Endothelial cell of umbilical vein (primary cell): ENCODE data around the gene DOCK7. TPM values are rescaled to one million over a fixed set of nuclear protein-coding genes. Genes with fewer than 3 reads are reported as not detected.

ENCODE experiments used
- BruUV-seq: library from RNA; stranded (reverse); fragments of 400-500 nt; replicated peaks from 2 replicates; lab custom pipeline; 2021; lab: Mats Ljungman, UMichigan
- CTCF ChIA-PET: fragments of 300-600, 350-600 bp; sonication (Branson Sonifier 250); formaldehyde crosslinking; loops from one replicate; lab custom pipeline; 2021; ENCODE audit warnings: antibody characterized with exemption, inconsistent platforms; lab: Charles Lee
- POLR2A ChIA-PET: fragments of 300-600, 350-600 bp; sonication (Branson Sonifier 250); formaldehyde crosslinking; loops from one replicate; lab custom pipeline; 2021; ENCODE audit warnings: antibody characterized with exemption, inconsistent platforms; lab: Charles Lee
- DNase-seq: peaks from one replicate; pipeline ENCODE4 v3.0.0-alpha.2; 2011; ENCODE audit warnings: low read depth, low spot score
- FAIRE-seq: peaks from 2 replicates; lab custom pipeline; 2011; peaks lifted over from hg19 to GRCh38; lab: Jason Lieb, UNC
- H2AFZ ChIP-seq: 2 replicates; pipeline ENCODE4 v1.6.0; 2012; ENCODE audit warnings: low read depth, low read length, control low read depth, inconsistent platforms
- H3K27ac ChIP-seq: 2 replicates; pipeline ENCODE4 v1.5.1; 2011; ENCODE audit warnings: low read depth, mild to moderate bottlenecking, control low read depth, low read length, moderate library complexity; ENCODE audit not compliant: insufficient read depth
- H3K27me3 ChIP-seq, 2 experiments: 2 replicates each; pipeline versions ENCODE4 v1.6.0 to v1.6.1; 2011; ENCODE audit warnings: low read length in 2 of 2, mixed read lengths in 1 of 2; ENCODE audit not compliant: control insufficient read depth in 2 of 2, insufficient read depth in 2 of 2
- H3K36me3 ChIP-seq, 2 experiments: 2 replicates in 1 of 2; 3 replicates in 1 of 2; pipeline ENCODE4 v1.5.1; 2011; ENCODE audit warnings: low read length in 2 of 2, mild to moderate bottlenecking in 1 of 2, moderate library complexity in 1 of 2; ENCODE audit not compliant: control insufficient read depth in 2 of 2, insufficient read depth in 2 of 2; ENCODE audit errors: extremely low read depth in 1 of 2
- H3K4me1 ChIP-seq: 3 replicates; pipeline ENCODE4 v1.5.1; 2011; ENCODE audit warnings: mild to moderate bottlenecking, low read length; ENCODE audit not compliant: control insufficient read depth, insufficient read depth; ENCODE audit errors: extremely low read depth
- H3K4me2 ChIP-seq: 2 replicates; pipeline ENCODE4 v1.6.1; 2011; ENCODE audit warnings: low read length, control low read depth, mixed read lengths; ENCODE audit not compliant: insufficient read depth
- H3K4me3 ChIP-seq, 3 experiments: fragments of 200-600 bp in 1 of 3; sonication (generic), shearing (Covaris generic) in 1 of 3; replicated peaks in 1 of 3; 2 replicates each; pipeline ENCODE4 v1.5.1; 2011 to 2016; ENCODE audit warnings: control low read depth in 3 of 3, low read length in 3 of 3, mild to moderate bottlenecking in 2 of 3, inconsistent platforms in 1 of 3, low read depth in 1 of 3, moderate library complexity in 1 of 3; ENCODE audit not compliant: insufficient read depth in 1 of 3
- H3K79me2 ChIP-seq: 2 replicates; pipeline ENCODE4 v1.6.0; 2012; ENCODE audit warnings: low read length, inconsistent platforms; ENCODE audit not compliant: control insufficient read depth, insufficient read depth
- H3K9ac ChIP-seq: replicated peaks from 2 replicates; pipeline ENCODE3; 2011; ENCODE audit warnings: low read length, control low read depth; ENCODE audit not compliant: insufficient read depth; ENCODE audit errors: extremely low read depth
- H3K9me1 ChIP-seq: replicated peaks from 3 replicates; pipeline ENCODE4 v1.6.0; 2011; ENCODE audit warnings: mild to moderate bottlenecking, low read length; ENCODE audit not compliant: control insufficient read depth, insufficient read depth; ENCODE audit errors: extremely low read depth
- H3K9me3 ChIP-seq: replicated peaks from 2 replicates; pipeline ENCODE4 v1.5.1; 2012; ENCODE audit warnings: low read length, inconsistent platforms; ENCODE audit not compliant: control insufficient read depth, insufficient read depth
- H4K20me1 ChIP-seq: replicated peaks from 2 replicates; pipeline ENCODE3; 2011; ENCODE audit warnings: mild to moderate bottlenecking, low read length; ENCODE audit not compliant: control insufficient read depth, insufficient read depth; ENCODE audit errors: extremely low read depth
- CTCF ChIP-seq, 2 donors: IDR thresholded peaks; 1 replicate in 1 of 2; 2 replicates in 1 of 2; pipeline ENCODE4 v1.5.1; 2011; ENCODE audit warnings: low read length in 2 of 2, mild to moderate bottlenecking in 2 of 2, moderate library complexity in 2 of 2, control low read depth in 1 of 2, inconsistent platforms in 1 of 2, low read depth in 1 of 2; ENCODE audit not compliant: insufficient read depth in 1 of 2; ENCODE audit errors: extremely low read depth in 1 of 2
- EZH2 ChIP-seq: IDR thresholded peaks from 2 replicates; pipeline ENCODE4 v1.6.1; 2012; ENCODE audit warnings: borderline replicate concordance, low read depth, mild to moderate bottlenecking, moderate library complexity, low read length, inconsistent platforms; ENCODE audit not compliant: severe bottlenecking
- FOS ChIP-seq: IDR thresholded peaks from 2 replicates; pipeline ENCODE4 v1.6.1; 2011; ENCODE audit warnings: mild to moderate bottlenecking, low read length, moderate library complexity, borderline replicate concordance; ENCODE audit not compliant: insufficient read depth
- GATA2 ChIP-seq: IDR thresholded peaks from 2 replicates; pipeline ENCODE4 v1.7.0; 2011; ENCODE audit warnings: low read depth, mild to moderate bottlenecking, moderate library complexity, mixed read lengths, low read length; ENCODE audit not compliant: insufficient read length, insufficient read depth
- JUN ChIP-seq: IDR thresholded peaks from 2 replicates; pipeline ENCODE4 v1.6.1; 2011; ENCODE audit warnings: borderline replicate concordance, low read depth; ENCODE audit not compliant: insufficient read length, insufficient read depth
- MAX ChIP-seq: IDR thresholded peaks from 2 replicates; pipeline ENCODE4 v1.6.1; 2011; ENCODE audit not compliant: insufficient read depth, insufficient read length
- POLR2AphosphoS5 ChIP-seq: IDR thresholded peaks from 2 replicates; pipeline ENCODE4 v1.6.1; 2012; ENCODE audit warnings: low read depth, mild to moderate bottlenecking, control low read depth, low read length, moderate library complexity; ENCODE audit not compliant: insufficient read depth
- dilution Hi-C: fragments of 300-500 bp; cut with MboI; formaldehyde crosslinking; loops from one replicate; pipeline ENCODE4 v1.15.0; 2019; ENCODE audit warnings: low sequenced_read_pairs; ENCODE audit not compliant: extremely low pct_ligation_motif_present
- intact Hi-C: fragments of 100-400 bp; cut with micrococcal nuclease; formaldehyde crosslinking; loops from one replicate; pipeline ENCODE4 v1.10.0; 2022
- polyA plus RNA-seq, 4 experiments: library from polyadenylated mRNA; depleted of rRNA in 3 of 4; stranded (reverse) in 3 of 4; unstranded in 1 of 4; fragments of >200 nt; gene quantifications; 2 replicates each; pipeline versions ENCODE4 v1.2.1 to v1.2.3, GENCODE V29; 2011 to 2012; ENCODE audit warnings: missing spikeins in 1 of 4
- total RNA-seq: library from RNA; stranded (reverse); gene quantifications from 2 replicates; pipeline ENCODE4 v1.2.3, GENCODE V29; 2021

DOCK7 gene
- total and polyA plus RNA-seq, 2 donors (not counting 3 experiments of a cell fraction or from before 2014, with no cell fraction given), result 9.4 to 31.9 TPM

- no peaks in the 10 kb centered on the region for H3K9me1 ChIP-seq
- dilution Hi-C loops (no loop called here), intact Hi-C loops (no loop called here)
- no peak overlapping the region for H3K9ac ChIP-seq
- H3K27me3 ChIP-seq, result peaks cover 2 to 3% of the 10 kb centered on the region in 2 experiments
- no peak for DNase-seq
- POLR2A ChIA-PET, result no interaction called here
- H3K27ac ChIP-seq, result no peak overlapping the region
- H3K4me2 ChIP-seq, result no peak overlapping the region
- no TSS peak for BruUV-seq
- H3K36me3 ChIP-seq, result no peaks in the 10 kb centered on the region
- no peak overlapping the region for H3K4me3 ChIP-seq
- TF ChIP-seq FOS, result no peak
- TF ChIP-seq GATA2, result no peak
- no peak overlapping the region for H2AFZ ChIP-seq
- FAIRE-seq, result no peak
- H3K79me2 ChIP-seq, result no peaks in the 10 kb centered on the region
- no peaks in the 10 kb centered on the region for H3K9me3 ChIP-seq
- no peaks in the 10 kb centered on the region for H3K4me1 ChIP-seq
- no peaks in the 10 kb centered on the region for H4K20me1 ChIP-seq
- CTCF ChIA-PET, result interaction anchor here (1.0 kb wide), 1 partner anchor 240 kb away, joined by 5 read pairs; no protein-coding TSS in a partner anchor
Measured at GRCh38 chr1:62415687-62416086, 272.5 kb downstream of the DOCK7 start.

GRCh38 chr1:62407398-62408009, 280.7 kb downstream of the DOCK7 start:
- Histone ChIP-seq H3K27ac (no peak overlapping the region), H3K9me1 (no peaks in the 10 kb centered on the region), H2AFZ (no peak overlapping the region), H3K4me3 (no peak overlapping the region), H3K4me1 (no peaks in the 10 kb centered on the region), H3K36me3 (no peaks in the 10 kb centered on the region), H4K20me1 (no peaks in the 10 kb centered on the region), H3K79me2 (no peaks in the 10 kb centered on the region), H3K4me2 (no peak overlapping the region), H3K9me3 (no peaks in the 10 kb centered on the region), H3K27me3 (no peaks in the 10 kb centered on the region), H3K9ac (no peak overlapping the region)
- DNase-seq (peak; percentile 46), FAIRE-seq (peak; percentile 93)
- ChIA-PET POLR2A (no interaction called here), CTCF (interaction anchor here (0.9 to 7.8 kb wide), 7 partner anchors 11 to 339 kb away, joined by 3 to 183 read pairs (median 5); no protein-coding TSS in a partner anchor)
- intact Hi-C loops, result loop anchor here (1.0 kb wide), 4 partner anchors 232 to 339 kb away; no protein-coding TSS in a partner anchor
- dilution Hi-C loops, result no loop called here
- TF ChIP-seq EZH2, result no peak
- TF ChIP-seq MAX, result no peak
- TF ChIP-seq JUN, result no peak
- TF ChIP-seq POLR2AphosphoS5, result no peak
- peak; percentile 55 to 56 for TF ChIP-seq CTCF (IDR thresholded peaks at IDR 0.05; ENCODE audit: extremely low read depth in 1 of 2, insufficient read depth in 1 of 2, low read depth in 1 of 2, low read length in 2 of 2)
- BruUV-seq, result no TSS peak
